GM18498 (cell line): ENCODE results near the gene SIN3B.

Experiments used
- ATAC-seq: cut with Tn5 transposase; IDR thresholded peaks from one replicate; pipeline ENCODE4 v1.9.1; 2021; ENCODE audit warnings: mild to moderate bottlenecking, moderate library complexity; ENCODE audit not compliant: unreplicated experiment

SIN3B gene

GRCh38 chr19:16901491-16902175 is 72.4 kb downstream of the SIN3B start:
- no peak for ATAC-seq

- no peak for ATAC-seq
Measured at GRCh38 chr19:16902545-16902944, 73.3 kb downstream of the SIN3B start.

- ATAC-seq: no peak
Measured at GRCh38 chr19:16903347-16903746, 74.1 kb downstream of the SIN3B start.

- no peak for ATAC-seq
Measured at GRCh38 chr19:16904599-16904998, 75.4 kb downstream of the SIN3B start.

- no peak for ATAC-seq
Measured at GRCh38 chr19:16908759-16909158, 79.6 kb downstream of the SIN3B start.

- no peak for ATAC-seq
Measured at GRCh38 chr19:16911046-16911445, 81.8 kb downstream of the SIN3B start.

GRCh38 chr19:16912780-16913179 is 83.6 kb downstream of the SIN3B start:
- ATAC-seq: no peak

- ATAC-seq: no peak
Measured at GRCh38 chr19:16914421-16914820, 85.2 kb downstream of the SIN3B start.

GRCh38 chr19:16915135-16915534 is 85.9 kb downstream of the SIN3B start:
- ATAC-seq: no peak

GRCh38 chr19:16915734-16916133 is 86.5 kb downstream of the SIN3B start:
- no peak for ATAC-seq

- ATAC-seq: no peak
Measured at GRCh38 chr19:16917401-16917800, 88.2 kb downstream of the SIN3B start.

GRCh38 chr19:16919496-16919895 is 90.3 kb downstream of the SIN3B start:
- no peak for ATAC-seq

- no peak for ATAC-seq
Measured at GRCh38 chr19:16920816-16921529, 91.8 kb downstream of the SIN3B start.

GRCh38 chr19:16921766-16922591 is 92.8 kb downstream of the SIN3B start:
- no peak for ATAC-seq

GRCh38 chr19:16922592-16922934 is 93.4 kb downstream of the SIN3B start:
- no peak for ATAC-seq

GRCh38 chr19:16922949-16923348 is 93.8 kb downstream of the SIN3B start:
- ATAC-seq: no peak

GRCh38 chr19:16927883-16928282 is 98.7 kb downstream of the SIN3B start:
- ATAC-seq: no peak

- ATAC-seq: no peak
Measured at GRCh38 chr19:16928351-16928750, 99.2 kb downstream of the SIN3B start.

GRCh38 chr19:16928916-16929315 is 99.7 kb downstream of the SIN3B start:
- ATAC-seq: no peak
